Measurements from ENCODE around the gene BCL7C.

- no peak for TF ChIP-seq POLR2AphosphoS5 (IDR thresholded peaks at IDR 0.05)
- no peak for TF ChIP-seq CTCF (IDR thresholded peaks at IDR 0.05)
Measured at GRCh38 chr16:30921459-30921747, 27.5 kb upstream of the BCL7C start.
